HG02763 (cell line): ENCODE results near the gene GNAI3.

Experiments used
- ATAC-seq: cut with Tn5 transposase; IDR thresholded peaks from one replicate; pipeline ENCODE4 v1.9.1; 2021; ENCODE audit warnings: mild to moderate bottlenecking, moderate library complexity; ENCODE audit not compliant: unreplicated experiment

Gene GNAI3

DNA sequence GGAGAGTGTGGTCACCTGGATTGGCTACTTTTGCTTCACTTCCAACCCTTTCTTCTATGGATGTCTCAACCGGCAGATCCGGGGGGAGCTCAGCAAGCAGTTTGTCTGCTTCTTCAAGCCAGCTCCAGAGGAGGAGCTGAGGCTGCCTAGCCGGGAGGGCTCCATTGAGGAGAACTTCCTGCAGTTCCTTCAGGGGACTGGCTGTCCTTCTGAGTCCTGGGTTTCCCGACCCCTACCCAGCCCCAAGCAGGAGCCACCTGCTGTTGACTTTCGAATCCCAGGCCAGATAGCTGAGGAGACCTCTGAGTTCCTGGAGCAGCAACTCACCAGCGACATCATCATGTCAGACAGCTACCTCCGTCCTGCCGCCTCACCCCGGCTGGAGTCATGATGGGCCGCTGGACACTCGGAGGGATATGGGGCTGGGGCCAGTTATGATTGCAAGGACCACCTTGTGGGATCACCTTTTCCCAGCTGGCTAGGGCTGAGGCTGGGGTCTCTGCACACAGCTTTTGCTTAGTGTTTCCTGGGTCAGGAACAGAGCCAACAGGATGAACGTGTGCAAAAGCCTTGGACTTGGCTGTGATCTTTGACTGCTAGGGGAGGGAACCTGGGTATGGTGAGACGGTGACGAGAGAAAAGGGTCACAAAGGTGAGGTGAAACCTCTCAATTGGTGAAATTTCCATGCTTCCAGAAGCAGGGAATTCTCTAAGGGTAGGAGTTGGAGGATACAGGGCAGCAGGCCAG is 4.3 kb upstream of the GNAI3 start:
- no peak for ATAC-seq

- ATAC-seq = no peak
These were observed 1.9 kb upstream of the GNAI3 start for GRCh38 chr1:109546311-109547109.

DNA sequence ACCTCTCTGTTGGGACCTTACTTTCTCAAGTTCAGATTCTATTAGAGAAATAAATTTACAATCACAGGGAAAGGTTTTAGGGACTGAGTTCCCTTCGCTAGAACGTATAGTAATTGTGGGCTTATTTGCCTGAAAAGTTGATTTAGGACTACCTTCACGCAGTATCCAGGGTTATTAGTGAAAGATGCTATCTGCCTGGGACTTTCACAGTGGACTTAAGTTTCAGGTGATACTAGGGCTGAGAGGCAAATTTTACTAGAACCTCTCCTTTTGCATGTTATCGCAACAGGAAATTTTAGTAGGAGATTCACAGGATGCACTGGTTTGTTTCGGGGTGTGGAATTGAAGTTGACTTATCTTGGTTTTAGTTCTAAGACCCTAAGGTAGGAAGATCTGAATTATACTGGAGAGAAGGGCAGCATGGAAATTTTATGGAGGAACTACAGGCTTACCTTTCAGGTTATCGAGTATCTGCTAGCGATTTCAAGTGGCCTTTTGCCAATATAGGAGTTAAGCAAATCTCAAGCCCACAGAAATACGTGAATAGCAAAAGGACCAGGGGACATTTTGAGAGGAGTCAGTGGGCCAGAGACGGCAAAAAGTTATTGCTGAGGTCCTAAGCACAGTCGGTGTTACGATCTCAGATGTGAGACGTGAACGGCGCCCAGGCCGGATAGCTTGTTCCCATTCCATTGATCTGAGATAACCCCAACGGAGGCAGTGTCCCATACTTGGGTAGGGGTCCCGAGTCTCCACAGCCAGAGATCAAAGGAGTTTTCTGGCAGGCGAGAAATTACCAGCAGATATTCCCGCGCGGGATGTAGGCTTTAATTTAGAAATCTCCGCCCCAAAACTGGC is 723 bp upstream of the GNAI3 start:
- ATAC-seq = peak; percentile 6

DNA sequence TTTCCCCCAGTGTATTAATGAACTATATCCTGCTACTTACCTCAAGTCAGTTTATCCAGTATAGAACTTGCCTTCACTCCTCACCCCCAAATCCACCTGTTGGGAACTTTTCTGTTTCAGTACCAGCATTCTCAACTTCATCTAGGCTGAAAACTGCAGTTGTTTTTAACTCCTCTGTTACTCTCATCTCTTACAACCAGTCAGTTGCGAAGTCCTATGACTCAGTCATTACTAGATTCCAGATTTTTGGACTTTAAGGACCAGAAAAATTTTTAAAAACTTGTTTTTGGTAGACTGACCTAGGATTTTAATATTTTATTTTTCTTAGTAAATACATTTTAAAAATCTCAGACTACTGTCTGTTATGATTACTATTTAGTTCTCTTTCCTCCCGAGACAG is 8.1 kb downstream of the GNAI3 start:
- ATAC-seq = no peak

- no peak for ATAC-seq
These were observed 9.1 kb downstream of the GNAI3 start for GRCh38 chr1:109557520-109557919.

DNA sequence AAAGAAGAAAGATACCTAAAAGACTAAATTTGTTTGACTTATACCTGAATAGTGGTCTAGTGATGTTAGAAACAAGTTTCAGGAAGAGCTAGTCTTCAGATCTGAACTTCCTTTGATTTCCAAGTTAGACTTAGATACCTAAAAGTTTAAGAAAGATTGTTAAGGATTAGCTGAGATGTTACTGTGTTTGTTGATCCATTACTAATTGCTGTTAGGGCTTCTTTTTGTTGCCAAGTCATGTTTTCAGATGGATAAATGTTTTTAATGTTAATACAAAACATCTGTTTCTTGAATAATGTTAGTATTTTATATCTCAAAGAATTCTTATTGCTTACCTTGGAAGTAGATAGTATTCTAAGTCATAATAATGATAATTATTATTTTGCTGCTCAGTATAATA is 11.6 kb downstream of the GNAI3 start:
- ATAC-seq = no peak

- ATAC-seq = no peak
These were observed 15.9 kb downstream of the GNAI3 start for GRCh38 chr1:109564194-109564878.

- ATAC-seq = no peak
These were observed 16.8 kb downstream of the GNAI3 start for GRCh38 chr1:109565241-109565640.

GRCh38 chr1:109566982-109567381 is 18.6 kb downstream of the GNAI3 start:
- no peak for ATAC-seq

DNA sequence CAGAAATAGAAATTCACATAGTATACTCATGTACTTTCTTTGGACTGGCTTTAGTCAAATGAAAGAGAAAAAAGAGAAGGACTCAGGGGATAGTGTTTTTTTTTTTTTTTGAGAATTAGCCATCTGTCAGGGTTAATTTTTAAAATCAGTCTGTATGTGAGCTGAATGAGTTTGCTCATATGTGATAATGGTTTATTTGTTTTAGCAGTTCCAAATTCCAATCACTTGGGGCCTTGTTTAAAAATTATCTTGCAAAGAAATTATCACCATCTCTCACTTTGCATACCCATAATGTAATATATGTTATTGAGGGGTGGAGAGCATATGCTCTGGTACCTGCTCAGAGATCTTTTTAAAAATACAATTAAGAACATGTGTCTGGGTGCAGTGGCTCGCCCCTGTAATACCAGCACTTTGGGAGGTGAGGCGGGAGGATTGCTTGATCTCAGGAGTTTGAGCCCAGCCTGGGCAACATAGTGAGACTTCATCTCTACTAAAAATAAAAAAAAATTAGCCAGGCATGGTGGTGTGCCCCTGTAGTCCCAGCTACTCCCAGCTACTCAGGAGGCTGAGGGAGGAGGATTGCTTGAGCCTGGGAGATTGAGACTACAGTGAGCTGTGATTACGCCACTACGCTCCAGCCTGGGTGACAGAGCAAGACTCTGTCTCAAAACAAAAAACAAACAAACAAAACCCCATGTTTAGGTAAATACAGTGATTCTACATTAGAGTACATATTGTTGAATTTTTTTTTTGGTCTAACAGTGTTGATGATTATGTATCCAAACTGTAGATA is 19.7 kb downstream of the GNAI3 start:
- ATAC-seq = no peak

GRCh38 chr1:109569323-109569722 is 20.9 kb downstream of the GNAI3 start:
- no peak for ATAC-seq

- no peak for ATAC-seq
These were observed 22.0 kb downstream of the GNAI3 start for GRCh38 chr1:109570414-109570813.

DNA sequence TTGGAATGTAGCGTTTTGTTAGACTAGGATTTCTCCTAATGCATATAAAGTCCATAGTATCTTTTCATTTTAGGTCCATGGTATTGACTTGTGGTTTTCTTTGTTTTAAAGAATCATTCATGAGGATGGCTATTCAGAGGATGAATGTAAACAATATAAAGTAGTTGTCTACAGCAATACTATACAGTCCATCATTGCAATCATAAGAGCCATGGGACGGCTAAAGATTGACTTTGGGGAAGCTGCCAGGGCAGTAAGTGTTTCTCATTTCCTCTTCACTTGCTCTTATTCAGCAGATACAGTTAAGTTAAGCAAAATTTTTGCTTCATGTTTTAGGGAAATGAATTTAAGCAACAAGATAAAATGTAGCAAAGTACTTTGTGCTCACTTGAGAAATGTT is 25.4 kb downstream of the GNAI3 start:
- ATAC-seq = no peak

GRCh38 chr1:109578947-109579443 is 30.6 kb downstream of the GNAI3 start:
- ATAC-seq = no peak

DNA sequence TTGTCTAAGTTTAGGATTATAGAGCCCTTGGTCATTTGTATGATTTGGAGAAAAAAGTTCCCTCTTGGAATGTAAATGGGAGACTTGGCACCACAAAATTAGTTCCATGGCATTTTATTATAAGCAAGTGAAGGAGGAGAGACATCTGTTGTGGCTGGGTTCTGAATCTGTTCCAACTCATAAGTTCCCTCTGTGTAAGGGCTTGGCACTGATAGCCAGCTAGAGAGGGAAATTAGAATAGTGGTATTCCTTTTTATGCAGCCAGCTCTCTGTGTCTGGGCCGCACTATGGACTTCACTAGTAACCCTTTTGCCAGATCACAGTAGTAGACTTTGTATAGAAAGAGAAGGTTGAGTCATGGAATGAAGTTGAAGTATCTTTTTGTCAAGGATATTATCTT is 31.1 kb downstream of the GNAI3 start:
- no peak for ATAC-seq

DNA sequence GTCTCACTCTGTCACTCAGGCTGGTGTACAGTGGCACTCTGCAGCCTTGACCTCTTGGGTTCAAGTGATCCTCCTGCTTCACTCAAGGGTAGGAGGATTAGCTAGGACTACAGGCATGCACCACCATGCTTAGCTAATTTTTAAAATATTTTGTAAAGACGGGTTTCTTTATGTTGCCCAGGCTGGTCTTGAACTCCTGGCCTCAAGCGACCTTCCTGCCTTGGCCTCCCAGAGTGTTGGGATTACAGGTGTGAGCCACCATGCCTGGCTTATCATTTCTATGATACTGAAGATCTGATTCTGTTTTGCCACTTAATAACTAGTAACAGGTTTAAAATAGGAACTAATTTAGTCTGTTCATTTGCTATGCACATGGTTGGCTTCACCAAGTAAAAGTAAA is 33.6 kb downstream of the GNAI3 start:
- no peak for ATAC-seq

DNA sequence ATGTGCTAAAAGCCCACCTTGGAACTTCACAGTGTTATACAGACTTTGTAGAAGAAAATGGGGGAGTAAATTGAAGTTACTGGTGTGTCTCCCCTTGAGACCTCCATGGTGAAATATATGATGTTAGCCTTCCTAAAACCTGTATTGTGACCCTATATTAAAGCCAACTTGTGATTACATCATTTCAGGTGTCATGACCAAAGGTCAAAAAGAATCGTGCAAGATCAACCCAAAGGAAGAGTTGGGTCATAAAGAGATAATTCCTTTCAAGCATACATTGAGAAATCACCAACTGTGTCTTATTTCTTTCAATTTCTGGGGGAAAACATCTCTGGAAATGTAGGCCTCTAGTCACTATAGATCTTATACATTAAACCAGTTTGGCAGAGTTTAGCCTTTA is 36.4 kb downstream of the GNAI3 start:
- ATAC-seq = no peak

DNA sequence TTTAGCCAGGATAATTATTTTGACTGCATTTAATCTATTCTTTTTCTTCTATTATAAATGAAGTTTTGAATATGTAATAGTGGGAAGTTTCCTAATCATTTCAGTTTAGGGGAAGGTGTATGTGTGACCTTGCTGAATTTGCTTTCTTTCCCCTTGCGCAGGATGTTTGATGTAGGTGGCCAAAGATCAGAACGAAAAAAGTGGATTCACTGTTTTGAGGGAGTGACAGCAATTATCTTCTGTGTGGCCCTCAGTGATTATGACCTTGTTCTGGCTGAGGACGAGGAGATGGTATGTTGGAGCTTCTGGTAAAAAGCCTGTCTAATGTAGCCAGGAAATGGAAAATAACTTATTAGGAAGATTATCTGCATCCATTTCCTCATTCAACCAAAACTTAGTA is 37.6 kb downstream of the GNAI3 start:
- no peak for ATAC-seq

- ATAC-seq = no peak
These were observed 40.8 kb downstream of the GNAI3 start for GRCh38 chr1:109589177-109589576.

- no peak for ATAC-seq
These were observed 41.3 kb downstream of the GNAI3 start for GRCh38 chr1:109589679-109590078.
